Measurements from ENCODE around the gene CASP9.
"Not testable (repeated sequence)": the region's sequence is repeated elsewhere in the genome, so short reads cannot be mapped to it uniquely, and the experiment has no call there.

Gene CASP9

DNA sequence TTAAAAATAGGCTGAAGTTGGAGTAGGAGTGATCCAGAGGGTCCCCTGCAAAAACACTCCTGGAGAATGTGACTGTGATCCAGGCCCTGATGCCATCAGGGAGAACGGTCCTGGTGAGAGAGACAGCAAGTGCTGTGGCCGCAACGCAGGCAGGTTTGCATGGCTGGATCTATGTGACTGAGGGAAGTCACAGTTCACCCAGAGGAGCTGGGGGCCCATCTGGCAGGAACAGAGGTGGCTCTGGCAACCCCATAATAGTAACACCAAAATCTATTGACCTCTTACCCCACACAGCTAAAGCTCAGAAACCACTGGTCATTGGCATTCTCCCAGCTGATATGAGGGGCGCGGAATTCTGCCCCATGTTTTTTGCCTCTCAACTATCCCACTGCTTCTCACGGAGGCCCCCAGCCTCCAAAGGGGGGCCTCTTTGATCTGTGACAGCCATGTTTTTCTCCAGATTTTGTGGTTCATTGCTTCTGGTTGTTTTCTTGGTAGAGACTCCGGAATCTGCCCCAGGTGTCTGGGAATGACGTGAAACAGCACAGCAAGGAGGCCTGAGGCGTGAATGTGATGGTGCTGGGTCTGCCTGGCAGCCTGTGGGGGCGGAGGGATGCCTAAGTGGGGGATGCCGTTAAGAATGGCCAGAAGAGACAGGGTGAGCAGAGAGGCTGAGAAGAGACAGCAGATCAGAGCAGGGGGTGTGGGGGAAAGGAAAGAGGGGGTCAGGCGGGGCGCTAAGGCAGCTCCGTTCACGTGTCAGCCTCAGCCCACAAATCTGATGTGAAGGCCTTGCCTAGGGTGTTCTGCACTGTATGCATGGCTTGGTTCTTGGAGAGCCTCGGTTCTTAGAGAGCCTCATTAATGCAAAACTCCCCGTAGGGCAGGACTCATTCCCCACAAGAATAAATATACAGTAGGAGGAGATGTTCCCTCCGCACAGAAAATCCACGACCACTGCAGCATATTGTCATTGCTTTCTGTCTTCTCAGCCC is 23.5 kb downstream of the CASP9 start:
- no peak for DNase-seq (ENCODE audit: low read depth, low spot score)

DNA sequence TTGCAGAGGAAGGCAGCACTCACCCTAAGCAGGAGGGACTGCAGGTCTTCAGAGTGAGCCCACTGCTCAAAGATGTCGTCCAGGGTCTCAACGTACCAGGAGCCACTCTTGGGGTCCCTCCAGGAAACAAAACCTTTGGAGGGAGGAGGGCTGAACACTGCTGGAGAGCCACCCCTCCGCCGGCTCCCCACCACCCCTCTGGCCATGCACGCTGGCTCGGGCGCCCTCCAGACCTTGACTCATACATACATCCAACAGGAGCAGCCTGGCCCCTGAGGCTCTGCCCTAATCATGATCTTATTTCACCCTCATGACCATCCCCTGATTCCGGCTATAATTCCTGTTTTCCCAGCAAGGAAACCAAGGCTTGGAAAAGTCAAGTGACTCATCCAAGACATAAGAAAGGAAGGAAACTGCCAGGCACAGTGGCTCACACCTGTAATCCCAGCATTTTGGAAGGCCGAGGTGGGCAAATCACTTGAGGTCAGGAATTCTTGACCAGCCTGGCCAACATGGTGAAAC is 30.1 kb downstream of the CASP9 start:
- DNase-seq (ENCODE audit: low read depth, low spot score) = no peak

DNA sequence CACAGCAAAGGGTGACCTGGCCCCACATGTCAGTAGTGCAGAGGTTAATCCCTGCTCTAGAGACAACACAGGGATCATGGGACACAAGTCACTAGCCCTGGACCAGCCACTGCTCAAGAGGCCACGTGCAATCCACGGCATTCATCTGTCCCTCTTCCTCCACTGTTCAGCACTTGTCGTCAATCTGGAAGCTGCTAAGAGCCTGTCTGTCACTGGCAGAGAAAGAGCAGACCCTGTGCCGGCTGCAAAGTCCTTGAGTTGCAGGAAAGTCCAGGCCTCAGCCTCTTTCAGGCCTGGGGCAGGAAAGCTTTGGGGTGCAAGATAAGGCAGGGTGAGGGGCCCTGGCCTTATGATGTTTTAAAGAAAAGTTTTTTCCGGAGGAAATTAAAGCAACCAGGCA is 31.4 kb downstream of the CASP9 start:
- DNase-seq (ENCODE audit: low read depth, low spot score) = no peak

DNA sequence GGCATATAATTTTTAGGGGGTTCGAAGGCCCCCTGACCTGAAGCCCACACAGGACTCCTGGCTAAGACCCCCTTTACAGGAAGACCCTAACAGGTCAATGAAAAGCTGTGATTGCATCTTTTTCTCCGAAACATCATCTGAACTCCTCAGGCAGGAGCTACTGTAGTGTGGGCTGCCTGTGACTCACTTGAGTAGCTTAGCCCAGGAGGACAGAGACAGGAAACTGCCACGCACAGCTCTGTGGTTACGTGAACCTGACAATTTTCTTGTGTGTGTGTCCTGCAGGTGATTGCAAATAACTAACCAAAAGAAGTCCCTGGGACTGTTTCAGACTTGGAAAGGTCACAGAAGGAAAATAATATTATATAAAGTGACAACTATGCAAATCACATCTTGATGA is 33.0 kb downstream of the CASP9 start:
- not testable (repeated sequence) for DNase-seq (ENCODE audit: low read depth, low spot score)

GRCh38 chr1:15489052-15489736 is 34.8 kb downstream of the CASP9 start:
- no peak for DNase-seq (ENCODE audit: low read depth, low spot score)

DNA sequence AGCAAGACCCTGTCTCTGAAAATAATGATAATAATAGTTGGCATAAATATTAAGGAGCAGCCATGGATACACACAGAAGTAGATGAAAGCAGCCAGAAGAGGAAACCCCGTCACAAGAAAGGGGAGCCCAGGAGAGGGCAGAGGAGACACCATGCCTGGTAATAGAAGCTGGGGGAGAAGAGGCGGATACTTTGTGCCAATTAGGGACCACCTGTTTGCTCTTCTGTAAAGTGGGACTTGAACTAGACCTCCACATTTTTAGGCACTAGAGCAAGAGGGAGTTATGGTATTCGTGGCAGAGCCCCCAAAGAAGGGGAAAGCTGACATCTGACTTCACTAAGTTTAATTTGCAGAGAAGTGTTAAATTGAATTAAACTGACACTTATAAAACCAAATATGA is 35.6 kb downstream of the CASP9 start:
- no peak for DNase-seq (ENCODE audit: low read depth, low spot score)

- DNase-seq (ENCODE audit: low read depth, low spot score) = not testable (repeated sequence)
Measured at GRCh38 chr1:15486844-15487610, 37.0 kb downstream of the CASP9 start.

DNA sequence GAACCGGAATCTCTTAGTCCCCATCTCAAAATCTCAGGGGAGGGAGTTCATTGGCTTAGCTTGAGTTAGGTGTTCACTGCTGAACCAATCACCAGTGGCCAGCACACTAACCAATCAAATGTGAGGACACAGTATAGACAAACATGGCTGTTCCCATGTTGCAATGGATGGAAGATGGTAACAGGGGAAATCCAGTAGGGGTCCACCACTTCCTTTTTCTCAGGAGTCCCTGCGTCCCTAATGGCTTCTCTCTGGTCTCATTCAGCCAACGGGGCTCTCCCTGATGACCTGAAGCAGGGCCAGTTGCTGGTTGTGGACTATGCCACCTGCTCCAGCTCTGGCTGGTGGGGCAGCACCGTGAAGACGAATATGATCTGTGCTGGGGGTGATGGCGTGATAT is 38.4 kb downstream of the CASP9 start:
- DNase-seq (ENCODE audit: low read depth, low spot score) = no peak

DNA sequence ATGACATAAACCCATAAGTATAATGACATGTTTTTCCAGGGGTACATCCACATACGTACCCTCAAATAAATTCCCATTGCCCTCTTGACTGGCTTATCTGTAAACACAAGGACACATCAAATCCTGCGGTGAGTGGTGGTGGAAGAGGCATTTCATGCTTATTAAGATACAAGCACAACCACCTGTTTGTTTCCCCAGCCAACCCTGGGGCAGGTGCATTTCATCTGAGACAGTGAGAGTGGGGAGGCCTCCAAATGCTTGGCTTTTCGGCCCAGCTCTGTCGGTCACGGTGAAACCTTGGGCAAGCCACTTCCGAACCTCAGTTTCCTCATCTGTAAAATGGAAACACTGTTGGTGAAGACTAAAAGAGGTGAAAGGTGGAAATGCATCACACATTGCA is 39.6 kb downstream of the CASP9 start:
- not testable (repeated sequence) for DNase-seq (ENCODE audit: low read depth, low spot score)

GRCh38 chr1:15483971-15484370 is 40.0 kb downstream of the CASP9 start:
- DNase-seq (ENCODE audit: low read depth, low spot score) = no peak

GRCh38 chr1:15482983-15483543 is 41.0 kb downstream of the CASP9 start:
- not testable (repeated sequence) for DNase-seq (ENCODE audit: low read depth, low spot score)

DNA sequence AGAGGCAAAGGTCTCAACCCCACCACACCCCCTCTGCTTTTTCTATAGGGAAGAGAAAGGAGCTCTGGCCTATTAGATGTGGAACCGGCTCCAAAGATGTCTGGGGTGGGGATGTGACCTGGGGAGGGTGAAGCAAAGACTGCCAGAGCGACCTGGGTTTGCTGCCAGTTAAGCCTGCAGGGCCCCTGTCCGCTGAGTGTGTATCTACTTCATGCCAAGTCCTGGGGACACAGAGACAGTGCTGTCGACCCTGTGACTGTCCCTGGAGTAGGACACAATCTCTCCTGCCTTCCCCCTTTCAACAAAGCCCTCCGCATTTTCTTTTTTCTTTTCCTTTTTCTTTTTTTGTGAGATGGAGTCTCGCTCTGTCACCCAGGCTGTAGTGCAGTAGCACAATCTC is 41.6 kb downstream of the CASP9 start:
- not testable (repeated sequence) for DNase-seq (ENCODE audit: low read depth, low spot score)

- DNase-seq (ENCODE audit: low read depth, low spot score) = no peak
Measured at GRCh38 chr1:15479654-15480347, 44.2 kb downstream of the CASP9 start.

GRCh38 chr1:15477646-15478212 is 46.3 kb downstream of the CASP9 start:
- DNase-seq (ENCODE audit: low read depth, low spot score) = no peak

GRCh38 chr1:15476927-15477326 is 47.1 kb downstream of the CASP9 start:
- no peak for DNase-seq (ENCODE audit: low read depth, low spot score)

DNA sequence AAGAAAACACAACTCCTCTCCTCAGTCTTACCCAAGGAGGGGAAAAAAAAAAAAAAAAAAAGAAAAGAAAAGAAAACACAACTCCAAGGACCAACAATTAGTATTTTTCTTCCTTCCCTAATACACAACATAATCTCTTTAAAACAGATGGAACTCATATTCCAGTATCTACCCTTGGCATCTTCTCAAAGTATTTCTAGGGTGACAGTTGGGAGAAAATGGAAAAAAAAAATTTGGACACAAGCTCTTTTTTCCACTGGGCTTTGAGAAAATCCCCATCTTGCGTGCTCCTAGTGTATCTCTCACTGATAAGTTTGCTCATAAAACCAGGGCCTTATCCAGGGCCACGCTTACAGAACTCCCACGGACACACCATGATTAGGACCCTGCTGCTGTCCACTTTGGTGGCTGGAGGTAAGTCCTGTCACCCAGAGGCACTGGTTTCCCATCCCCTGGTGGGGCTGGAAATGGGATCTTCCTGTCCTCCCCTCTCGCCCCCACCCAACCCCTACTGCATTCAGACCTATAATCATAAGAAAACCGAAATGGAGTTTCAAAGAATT is 48.2 kb downstream of the CASP9 start, which contains the start of gene CELA2B:
Gene CELA2B (plus strand): TSS at position 353 of the 563 bp plus-strand sequence. CDS start 22 bp downstream, at position 375.
- no peak for DNase-seq (ENCODE audit: low read depth, low spot score)

- no peak for DNase-seq (ENCODE audit: low read depth, low spot score)
Measured at GRCh38 chr1:15472587-15472986, 51.4 kb downstream of the CASP9 start.

GRCh38 chr1:15471723-15472122 is 52.3 kb downstream of the CASP9 start:
- not testable (repeated sequence) for DNase-seq (ENCODE audit: low read depth, low spot score)

- DNase-seq (ENCODE audit: low read depth, low spot score) = not testable (repeated sequence)
Measured at GRCh38 chr1:15471067-15471466, 52.9 kb downstream of the CASP9 start.
